ENCODE data around the gene CELSR3. TPM values are rescaled to one million over a fixed set of nuclear protein-coding genes. Genes with fewer than 3 reads are reported as not detected.

Gene CELSR3
- total RNA-seq, 3 donors from 2014 or later (not counting 1 experiment from before 2014, with no cell fraction given) = 2.0 to 3.4 (median 2.6) TPM

GRCh38 chr3:48693826-48694225, 31.1 kb upstream of the CELSR3 start:
- H3K36me3 Mint-ChIP-seq = peaks cover 6% of the 10 kb centered on the region
- H3K27ac ChIP-seq (ENCODE audit: low read length) = no peak overlapping the region
- peaks cover 62% of the 10 kb centered on the region for H3K36me3 ChIP-seq (ENCODE audit: control insufficient read depth, insufficient read depth, low read length)
- ATAC-seq (no peak), DNase-seq (no peak)
- H3K27me3 ChIP-seq (ENCODE audit: control insufficient read depth, insufficient read depth, low read length) = no peaks in the 10 kb centered on the region
- no peak overlapping the region for H3K4me3 Mint-ChIP-seq
- no peaks in the 10 kb centered on the region for H3K9me3 Mint-ChIP-seq
- no peak overlapping the region for H3K27ac Mint-ChIP-seq
- no peaks in the 10 kb centered on the region for H3K9me3 ChIP-seq (ENCODE audit: control insufficient read depth, insufficient read depth, low read length)
- 92% methylated on average over 8 of the region's 8 CpGs for WGBS (ENCODE audit: insufficient coverage)
- intact Hi-C loops (cut with micrococcal nuclease) = loop anchor here (2.0 kb wide), 1 partner anchor 23 kb away; the partner anchor contains the start of gene IP6K2
- no peaks in the 10 kb centered on the region for H3K4me1 ChIP-seq (ENCODE audit: control insufficient read depth, insufficient read depth, low read length)
- H3K4me3 ChIP-seq (ENCODE audit: low read length) = no peak overlapping the region
- TF ChIP-seq CTCF (IDR thresholded peaks at IDR 0.05) = no peak
- no peaks in the 10 kb centered on the region for H3K27me3 Mint-ChIP-seq (ENCODE audit: low read depth in 2 of 2)
- peaks cover 6 to 13% of the 10 kb centered on the region in 2 donors for H3K4me1 Mint-ChIP-seq

- no peak overlapping the region for H3K4me3 Mint-ChIP-seq
- Histone ChIP-seq H3K36me3 (ENCODE audit: control insufficient read depth, insufficient read depth, low read length) (peaks cover 67% of the 10 kb centered on the region), H3K9me3 (ENCODE audit: control insufficient read depth, insufficient read depth, low read length) (no peaks in the 10 kb centered on the region), H3K4me1 (ENCODE audit: control insufficient read depth, insufficient read depth, low read length) (no peaks in the 10 kb centered on the region), H3K4me3 (ENCODE audit: low read length) (no peak overlapping the region), H3K27ac (ENCODE audit: low read length) (no peak overlapping the region), H3K27me3 (ENCODE audit: control insufficient read depth, insufficient read depth, low read length) (no peaks in the 10 kb centered on the region)
- H3K27me3 Mint-ChIP-seq (ENCODE audit: low read depth in 2 of 2) = no peaks in the 10 kb centered on the region
- peaks cover 6 to 12% of the 10 kb centered on the region in 2 donors for H3K4me1 Mint-ChIP-seq
- ATAC-seq = no peak
- peak overlapping the region in 1 of 2 donors; percentile 52 for H3K27ac Mint-ChIP-seq
- H3K9me3 Mint-ChIP-seq = no peaks in the 10 kb centered on the region
- DNase-seq = no peak
- intact Hi-C loops (cut with micrococcal nuclease) = loop anchor here (2.0 kb wide), 1 partner anchor 24 kb away; the partner anchor contains the start of gene IP6K2
- H3K36me3 Mint-ChIP-seq = peaks cover 6% of the 10 kb centered on the region
- TF ChIP-seq CTCF (IDR thresholded peaks at IDR 0.05) = no peak
Measured at GRCh38 chr3:48692551-48692950, 29.9 kb upstream of the CELSR3 start.

GRCh38 chr3:48690846-48691458, 28.3 kb upstream of the CELSR3 start:
- ATAC-seq = no peak
- no peak for TF ChIP-seq CTCF (IDR thresholded peaks at IDR 0.05)
- no peaks in the 10 kb centered on the region for H3K9me3 ChIP-seq (ENCODE audit: control insufficient read depth, insufficient read depth, low read length)
- no peaks in the 10 kb centered on the region for H3K9me3 Mint-ChIP-seq
- no peak overlapping the region for H3K4me3 ChIP-seq (ENCODE audit: low read length)
- intact Hi-C loops (cut with micrococcal nuclease) = no loop called here
- H3K4me1 ChIP-seq (ENCODE audit: control insufficient read depth, insufficient read depth, low read length) = peaks cover 7% of the 10 kb centered on the region
- H3K36me3 ChIP-seq (ENCODE audit: control insufficient read depth, insufficient read depth, low read length) = peaks cover 69% of the 10 kb centered on the region
- H3K27ac ChIP-seq (ENCODE audit: low read length) = no peak overlapping the region
- H3K27me3 Mint-ChIP-seq (ENCODE audit: low read depth in 2 of 2) = no peaks in the 10 kb centered on the region
- H3K4me3 Mint-ChIP-seq = no peak overlapping the region
- no peaks in the 10 kb centered on the region for H3K27me3 ChIP-seq (ENCODE audit: control insufficient read depth, insufficient read depth, low read length)
- 100% methylated on average over 2 of the region's 2 CpGs for WGBS (ENCODE audit: insufficient coverage)
- no peak for DNase-seq
- H3K36me3 Mint-ChIP-seq = peaks cover 6% of the 10 kb centered on the region
- peaks cover 8 to 20% of the 10 kb centered on the region in 2 donors for H3K4me1 Mint-ChIP-seq
- H3K27ac Mint-ChIP-seq = peak overlapping the region; percentile 1 to 30

- TF ChIP-seq CTCF (IDR thresholded peaks at IDR 0.05) = no peak
- peaks cover 18% of the 10 kb centered on the region for H3K4me1 ChIP-seq (ENCODE audit: control insufficient read depth, insufficient read depth, low read length)
- peaks cover 58% of the 10 kb centered on the region for H3K36me3 ChIP-seq (ENCODE audit: control insufficient read depth, insufficient read depth, low read length)
- H3K4me3 ChIP-seq (ENCODE audit: low read length) = no peak overlapping the region
- H3K27ac ChIP-seq (ENCODE audit: low read length) = no peak overlapping the region
- no peaks in the 10 kb centered on the region for H3K9me3 Mint-ChIP-seq
- peaks cover 6% of the 10 kb centered on the region for H3K36me3 Mint-ChIP-seq
- H3K27me3 ChIP-seq (ENCODE audit: control insufficient read depth, insufficient read depth, low read length) = no peaks in the 10 kb centered on the region
- no peak for DNase-seq
- 98% methylated on average over 3 of the region's 5 CpGs for WGBS (ENCODE audit: insufficient coverage)
- no peak overlapping the region for H3K4me3 Mint-ChIP-seq
- H3K27me3 Mint-ChIP-seq (ENCODE audit: low read depth in 2 of 2) = no peaks in the 10 kb centered on the region
- H3K27ac Mint-ChIP-seq = no peak overlapping the region
- ATAC-seq = no peak
- H3K9me3 ChIP-seq (ENCODE audit: control insufficient read depth, insufficient read depth, low read length) = no peaks in the 10 kb centered on the region
- intact Hi-C loops (cut with micrococcal nuclease) = loop anchor here (5.0 kb wide), 1 partner anchor 403 kb away; the partner anchor contains the start of gene QRICH1
- peaks cover 18 to 27% of the 10 kb centered on the region in 2 donors for H3K4me1 Mint-ChIP-seq
Measured at GRCh38 chr3:48689384-48689783, 26.7 kb upstream of the CELSR3 start.
